ENCODE measurements around the gene TMED1. TPM values are rescaled to one million over a fixed set of nuclear protein-coding genes. Genes with fewer than 3 reads are reported as not detected.

TMED1 gene
- total RNA-seq, 4 donors from 2014 or later = 7.2 to 57.0 (median 27.2) TPM

DNA sequence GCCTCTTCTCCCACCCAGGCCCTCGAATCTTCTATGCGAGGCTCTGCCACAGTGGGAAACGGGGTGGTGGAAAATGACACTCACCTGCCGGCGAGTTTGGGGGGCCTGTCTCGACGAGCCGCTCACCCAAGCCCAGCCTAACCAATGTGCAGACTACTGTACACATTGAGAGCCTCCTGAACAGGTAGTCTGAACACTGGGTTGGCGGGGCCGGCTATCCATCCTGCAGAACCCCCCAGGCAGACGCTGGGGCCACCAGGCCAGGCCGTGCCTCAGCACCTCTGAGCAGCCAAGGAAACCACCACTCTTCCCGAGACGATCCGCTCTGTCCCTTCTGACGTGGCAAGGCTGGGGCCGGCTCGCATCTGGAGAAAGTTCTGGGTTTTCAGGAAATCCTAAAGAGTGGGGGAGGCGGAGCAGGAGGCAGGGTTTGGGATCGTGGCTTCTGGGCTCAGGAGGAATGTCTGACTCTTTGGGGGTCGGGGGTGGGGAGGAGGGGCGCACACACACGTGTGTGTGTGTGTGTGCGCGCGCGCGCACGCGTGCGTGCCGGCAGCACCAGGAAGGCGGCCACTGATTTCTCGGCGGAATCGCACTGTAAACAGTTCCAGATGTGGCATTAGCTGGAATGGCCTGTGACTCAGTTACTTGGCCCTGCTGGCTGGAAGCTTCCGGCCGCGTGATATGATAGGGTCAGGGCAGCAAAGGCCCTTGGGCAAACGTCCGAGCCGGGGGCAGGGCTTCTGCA is 18.5 kb downstream of the TMED1 start:
- TF ChIP-seq, protein P1, sequence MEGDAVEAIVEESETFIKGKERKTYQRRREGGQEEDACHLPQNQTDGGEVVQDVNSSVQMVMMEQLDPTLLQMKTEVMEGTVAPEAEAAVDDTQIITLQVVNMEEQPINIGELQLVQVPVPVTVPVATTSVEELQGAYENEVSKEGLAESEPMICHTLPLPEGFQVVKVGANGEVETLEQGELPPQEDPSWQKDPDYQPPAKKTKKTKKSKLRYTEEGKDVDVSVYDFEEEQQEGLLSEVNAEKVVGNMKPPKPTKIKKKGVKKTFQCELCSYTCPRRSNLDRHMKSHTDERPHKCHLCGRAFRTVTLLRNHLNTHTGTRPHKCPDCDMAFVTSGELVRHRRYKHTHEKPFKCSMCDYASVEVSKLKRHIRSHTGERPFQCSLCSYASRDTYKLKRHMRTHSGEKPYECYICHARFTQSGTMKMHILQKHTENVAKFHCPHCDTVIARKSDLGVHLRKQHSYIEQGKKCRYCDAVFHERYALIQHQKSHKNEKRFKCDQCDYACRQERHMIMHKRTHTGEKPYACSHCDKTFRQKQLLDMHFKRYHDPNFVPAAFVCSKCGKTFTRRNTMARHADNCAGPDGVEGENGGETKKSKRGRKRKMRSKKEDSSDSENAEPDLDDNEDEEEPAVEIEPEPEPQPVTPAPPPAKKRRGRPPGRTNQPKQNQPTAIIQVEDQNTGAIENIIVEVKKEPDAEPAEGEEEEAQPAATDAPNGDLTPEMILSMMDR (IDR thresholded peaks at IDR 0.05) = no peak
- TF ChIP-seq POLR2A (IDR thresholded peaks at IDR 0.05) = peak in 1 of 2 donors; percentile 41
- H3K4me3 ChIP-seq = peak overlapping the region; percentile 34 to 37
- no peaks in the 10 kb centered on the region for H3K27me3 ChIP-seq
- intact Hi-C loops (cut with DNase I; ENCODE audit: low total_unique reads) = no loop called here
- H3K27ac ChIP-seq = peak overlapping the region; percentile 84 to 89
- H3K9me3 ChIP-seq = no peaks in the 10 kb centered on the region
- peaks cover 0 to 8% of the 10 kb centered on the region in 2 donors for H3K4me1 ChIP-seq
- DNase-seq = peak; percentile 86
- H3K36me3 ChIP-seq = no peaks in the 10 kb centered on the region

DNA sequence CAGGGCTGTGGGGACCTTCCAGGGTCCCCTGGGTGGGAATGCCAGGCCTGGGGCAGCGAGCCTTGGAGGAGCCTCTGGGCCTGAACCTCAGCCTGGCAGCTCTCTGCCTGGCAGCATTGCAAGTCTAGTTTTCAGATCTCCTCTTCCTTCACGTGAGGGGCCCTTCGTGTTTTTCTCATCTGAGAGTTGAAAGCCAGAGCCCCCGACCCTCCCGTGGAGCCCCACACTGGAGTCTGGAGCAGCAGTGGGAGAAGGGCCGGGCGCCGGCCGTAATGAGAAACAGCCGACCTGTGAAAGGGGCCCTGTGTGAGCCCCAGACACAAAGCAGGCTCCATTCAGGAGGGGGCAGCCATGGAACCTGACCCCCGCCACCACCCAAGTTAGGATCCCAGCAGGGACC is 19.3 kb downstream of the TMED1 start:
- intact Hi-C loops (cut with DNase I; ENCODE audit: low total_unique reads) = no loop called here
- peak overlapping the region; percentile 84 to 89 for H3K27ac ChIP-seq
- H3K36me3 ChIP-seq = no peaks in the 10 kb centered on the region
- no peaks in the 10 kb centered on the region for H3K27me3 ChIP-seq
- DNase-seq = no peak
- H3K4me1 ChIP-seq = peaks cover 0 to 8% of the 10 kb centered on the region in 2 donors
- H3K4me3 ChIP-seq = peak overlapping the region; percentile 34 to 37
- no peaks in the 10 kb centered on the region for H3K9me3 ChIP-seq
- no peak for TF ChIP-seq POLR2A (IDR thresholded peaks at IDR 0.05)
- TF ChIP-seq, protein P1 (IDR thresholded peaks at IDR 0.05) = no peak

DNA sequence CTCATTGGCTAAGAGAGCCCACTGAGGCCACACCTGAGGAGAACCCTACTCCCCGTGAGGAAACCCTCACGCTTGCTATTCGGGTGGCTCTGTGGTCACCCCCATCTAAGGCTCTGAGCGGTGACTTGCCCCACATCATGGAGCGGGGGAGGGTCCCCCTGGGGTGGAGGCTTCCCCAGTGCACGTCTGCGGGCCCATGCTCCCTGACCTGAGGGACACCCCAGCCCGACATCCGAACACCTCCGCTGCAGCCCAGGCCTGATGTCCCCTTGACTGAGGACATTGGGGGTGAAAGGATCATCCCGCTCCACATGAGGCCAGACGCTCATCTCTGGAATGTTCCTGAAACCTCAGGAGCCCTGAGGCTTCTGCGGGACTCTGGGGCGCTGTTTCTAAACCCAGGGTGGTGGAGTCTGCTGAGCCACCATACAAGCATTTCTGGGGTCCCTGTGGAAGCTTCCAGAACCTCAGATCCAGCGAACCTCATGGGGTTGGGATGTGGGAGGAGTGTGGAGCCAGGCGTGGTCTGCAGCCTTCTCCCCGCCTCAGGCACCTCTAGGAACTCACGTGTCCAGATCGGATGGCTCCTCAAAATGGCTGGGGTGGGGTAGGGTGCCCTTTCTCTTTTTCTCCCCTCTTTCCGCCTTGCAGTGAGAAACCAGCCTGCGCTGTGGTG is 19.9 kb downstream of the TMED1 start:
- peak overlapping the region; percentile 34 to 37 for H3K4me3 ChIP-seq
- no peaks in the 10 kb centered on the region for H3K27me3 ChIP-seq
- H3K4me1 ChIP-seq = peaks cover 0 to 8% of the 10 kb centered on the region in 2 donors
- no peak for TF ChIP-seq POLR2A (IDR thresholded peaks at IDR 0.05)
- TF ChIP-seq, protein P1 (IDR thresholded peaks at IDR 0.05) = no peak
- no peaks in the 10 kb centered on the region for H3K36me3 ChIP-seq
- intact Hi-C loops (cut with DNase I; ENCODE audit: low total_unique reads) = no loop called here
- no peak for DNase-seq
- H3K27ac ChIP-seq = peak overlapping the region; percentile 84 to 89
- H3K9me3 ChIP-seq = no peaks in the 10 kb centered on the region

DNA sequence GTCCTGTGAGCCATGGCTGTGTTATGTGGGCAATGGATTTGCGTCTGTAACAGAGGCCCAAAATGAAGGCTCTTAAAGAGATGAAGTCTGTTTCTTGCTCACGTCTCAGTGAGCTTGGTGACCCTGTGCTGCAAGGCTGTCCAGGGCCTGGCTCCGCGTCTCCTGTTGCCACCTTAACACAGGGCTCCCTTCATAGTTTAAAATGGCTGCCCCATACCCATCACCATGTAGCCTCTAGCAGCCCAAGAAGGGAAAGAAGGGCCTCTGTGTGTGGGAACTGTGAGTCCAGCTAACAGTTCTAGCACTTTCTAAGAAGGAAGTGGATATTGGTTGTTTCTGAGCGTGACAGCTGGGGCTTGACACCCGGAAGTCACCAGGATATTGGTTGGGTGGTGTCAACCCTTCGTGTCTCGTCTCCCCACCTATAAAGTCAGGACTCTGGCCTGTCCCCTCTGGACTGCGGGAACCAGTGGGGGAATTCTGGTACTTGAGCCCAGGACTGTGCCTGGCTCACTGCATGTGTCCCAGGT is 20.9 kb downstream of the TMED1 start:
- intact Hi-C loops (cut with DNase I; ENCODE audit: low total_unique reads) = no loop called here
- H3K36me3 ChIP-seq = no peaks in the 10 kb centered on the region
- peak overlapping the region in 1 of 2 donors; percentile 84 for H3K27ac ChIP-seq
- TF ChIP-seq POLR2A (IDR thresholded peaks at IDR 0.05) = no peak
- TF ChIP-seq, protein P1 (IDR thresholded peaks at IDR 0.05) = no peak
- H3K9me3 ChIP-seq = no peaks in the 10 kb centered on the region
- peaks cover 0 to 8% of the 10 kb centered on the region in 2 donors for H3K4me1 ChIP-seq
- DNase-seq = no peak
- H3K4me3 ChIP-seq = no peak overlapping the region
- no peaks in the 10 kb centered on the region for H3K27me3 ChIP-seq

All from uterus (tissue), 4 donors.